ENCODE results near the gene GGT6. TPM values are rescaled to one million over a fixed set of nuclear protein-coding genes. Genes with fewer than 3 reads are reported as not detected.

Gene GGT6
- total and polyA plus RNA-seq, 3 donors from 2014 or later: 2.5 to 5.9 (median 3.8) TPM

DNA sequence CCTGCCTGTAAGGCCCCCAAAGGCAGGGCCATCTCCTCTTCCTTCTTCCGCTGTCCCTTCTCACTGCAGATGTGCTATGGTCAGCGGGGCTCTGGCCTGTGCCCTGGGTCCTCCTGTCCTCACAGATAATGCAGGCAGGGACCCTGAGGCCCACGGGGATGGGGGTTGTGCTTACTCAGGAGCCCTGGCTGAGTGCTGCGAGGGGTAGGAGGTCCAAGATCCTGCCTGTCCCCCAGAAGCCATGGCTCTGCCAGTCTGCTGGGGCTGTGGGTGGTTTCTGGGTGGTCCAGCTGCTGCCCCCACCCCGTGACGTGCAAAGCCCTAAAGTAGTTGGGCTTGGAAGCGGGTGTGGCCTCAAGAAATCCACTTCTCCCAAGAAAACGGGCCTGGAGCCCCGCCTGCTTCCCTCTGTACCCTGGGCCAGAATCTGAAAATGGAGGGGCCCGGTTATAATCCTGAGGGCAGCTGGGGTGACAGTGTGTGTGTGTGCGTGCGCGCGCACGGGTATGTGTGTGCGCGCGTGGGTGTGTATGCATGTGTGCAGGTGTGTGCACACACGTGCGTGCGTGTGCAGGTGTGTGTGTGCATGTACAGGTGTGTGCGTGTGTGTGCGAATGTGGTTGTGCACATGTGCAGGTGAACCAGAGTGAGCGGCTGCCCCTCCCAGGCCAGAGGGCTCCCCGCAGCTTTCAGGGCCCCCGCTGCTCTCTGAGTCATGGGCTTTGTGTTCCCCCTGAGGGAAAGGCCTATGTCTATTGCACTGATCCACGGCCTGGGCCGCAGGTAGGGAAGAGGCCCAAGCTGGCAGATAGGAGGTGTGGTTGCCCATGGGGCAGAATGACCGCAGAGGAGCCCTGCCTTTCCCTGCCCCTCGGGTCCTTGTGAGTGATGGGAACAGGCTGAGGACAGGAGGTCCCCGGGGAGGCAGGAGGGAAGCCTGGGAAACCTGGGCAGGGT lies 47.9 kb downstream of the GGT6 start:
- H3K4me1 ChIP-seq: peaks cover 13% of the 10 kb centered on the region
- WGBS, 2 donors: 90 to 95% methylated on average over 25 to 31 of the region's 31 CpGs
- no peak overlapping the region for H3K4me3 ChIP-seq
- DNase-seq: no peak
- H3K27me3 ChIP-seq: no peaks in the 10 kb centered on the region
- TF ChIP-seq, protein P1, sequence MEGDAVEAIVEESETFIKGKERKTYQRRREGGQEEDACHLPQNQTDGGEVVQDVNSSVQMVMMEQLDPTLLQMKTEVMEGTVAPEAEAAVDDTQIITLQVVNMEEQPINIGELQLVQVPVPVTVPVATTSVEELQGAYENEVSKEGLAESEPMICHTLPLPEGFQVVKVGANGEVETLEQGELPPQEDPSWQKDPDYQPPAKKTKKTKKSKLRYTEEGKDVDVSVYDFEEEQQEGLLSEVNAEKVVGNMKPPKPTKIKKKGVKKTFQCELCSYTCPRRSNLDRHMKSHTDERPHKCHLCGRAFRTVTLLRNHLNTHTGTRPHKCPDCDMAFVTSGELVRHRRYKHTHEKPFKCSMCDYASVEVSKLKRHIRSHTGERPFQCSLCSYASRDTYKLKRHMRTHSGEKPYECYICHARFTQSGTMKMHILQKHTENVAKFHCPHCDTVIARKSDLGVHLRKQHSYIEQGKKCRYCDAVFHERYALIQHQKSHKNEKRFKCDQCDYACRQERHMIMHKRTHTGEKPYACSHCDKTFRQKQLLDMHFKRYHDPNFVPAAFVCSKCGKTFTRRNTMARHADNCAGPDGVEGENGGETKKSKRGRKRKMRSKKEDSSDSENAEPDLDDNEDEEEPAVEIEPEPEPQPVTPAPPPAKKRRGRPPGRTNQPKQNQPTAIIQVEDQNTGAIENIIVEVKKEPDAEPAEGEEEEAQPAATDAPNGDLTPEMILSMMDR (IDR thresholded peaks at IDR 0.05): no peak
- no peak for TF ChIP-seq POLR2A (IDR thresholded peaks at IDR 0.05)
- intact Hi-C loops (cut with DNase I; ENCODE audit: low total_unique reads): no loop called here
- H3K27ac ChIP-seq: no peak overlapping the region
- H3K9me3 ChIP-seq: no peaks in the 10 kb centered on the region
- no peaks in the 10 kb centered on the region for H3K36me3 ChIP-seq (ENCODE audit: low read depth, missing control alignments)

DNA sequence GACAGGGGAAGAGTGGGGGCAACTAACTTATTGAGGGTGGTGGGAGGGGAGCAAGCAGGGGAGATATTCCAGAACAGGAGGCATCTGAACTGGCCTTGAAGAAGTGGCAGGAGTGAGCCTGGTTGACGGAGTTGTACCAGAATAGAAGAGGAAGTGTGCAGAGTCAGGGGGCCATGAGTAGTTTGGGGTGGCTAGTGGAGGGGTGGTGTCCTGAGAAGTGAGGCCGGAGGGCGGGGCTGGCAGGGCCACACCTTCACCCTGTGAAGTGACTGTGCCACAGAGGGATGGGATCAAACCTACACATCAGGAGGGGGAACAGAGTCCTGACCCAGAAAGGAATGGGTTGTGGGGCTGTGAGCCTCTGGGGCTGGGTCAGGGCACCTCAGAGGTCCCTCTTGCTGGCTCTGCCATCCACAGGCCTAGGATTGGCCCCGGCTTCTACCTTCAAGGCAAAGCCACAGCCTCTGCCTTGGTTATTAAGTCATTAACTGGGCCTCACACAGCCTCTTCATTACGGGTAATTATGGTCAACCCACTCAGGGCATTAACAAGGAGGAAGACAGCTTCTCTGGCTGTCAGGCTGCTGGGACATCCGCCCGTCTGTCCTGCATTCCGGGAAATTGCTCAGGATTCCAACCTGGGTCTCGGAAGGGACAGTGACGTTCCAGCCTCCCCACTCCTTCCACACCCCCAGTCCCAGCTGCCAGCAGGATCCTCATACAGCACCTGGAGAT lies 49.0 kb downstream of the GGT6 start:
- H3K27me3 ChIP-seq: no peaks in the 10 kb centered on the region
- WGBS, 2 donors: 77 to 92% methylated on average over 10 of the region's 10 CpGs
- DNase-seq: no peak
- intact Hi-C loops (cut with DNase I; ENCODE audit: low total_unique reads): no loop called here
- H3K27ac ChIP-seq: no peak overlapping the region
- no peak overlapping the region for H3K4me3 ChIP-seq
- H3K4me1 ChIP-seq: peaks cover 13% of the 10 kb centered on the region
- H3K36me3 ChIP-seq (ENCODE audit: low read depth, missing control alignments): no peaks in the 10 kb centered on the region
- TF ChIP-seq POLR2A (IDR thresholded peaks at IDR 0.05): no peak
- TF ChIP-seq, protein P1 (IDR thresholded peaks at IDR 0.05): no peak
- no peaks in the 10 kb centered on the region for H3K9me3 ChIP-seq

DNA sequence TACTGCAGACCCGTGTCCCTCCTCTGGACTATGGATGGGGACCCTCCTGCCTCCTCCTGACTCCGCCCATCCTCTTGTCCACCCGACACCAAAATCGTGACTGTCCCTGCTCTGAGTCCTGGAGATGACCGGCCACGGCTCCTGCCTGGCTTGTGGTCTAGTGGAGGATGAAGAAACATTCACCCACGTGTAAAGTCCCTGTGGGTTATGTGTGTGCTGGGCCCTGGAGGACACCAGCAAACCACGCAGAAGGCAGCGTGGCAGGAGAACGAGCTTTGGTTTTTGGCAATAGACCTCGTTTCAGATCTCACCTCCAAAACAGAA lies 49.8 kb downstream of the GGT6 start:
- Histone ChIP-seq H3K36me3 (ENCODE audit: low read depth, missing control alignments) (no peaks in the 10 kb centered on the region), H3K9me3 (no peaks in the 10 kb centered on the region), H3K27me3 (no peaks in the 10 kb centered on the region), H3K27ac (no peak overlapping the region), H3K4me1 (peaks cover 13% of the 10 kb centered on the region), H3K4me3 (no peak overlapping the region)
- no peak for TF ChIP-seq POLR2A (IDR thresholded peaks at IDR 0.05)
- TF ChIP-seq, protein P1 (IDR thresholded peaks at IDR 0.05): no peak
- intact Hi-C loops (cut with DNase I; ENCODE audit: low total_unique reads): no loop called here
- WGBS, 2 donors: 82 to 83% methylated on average over 11 of the region's 11 CpGs
- DNase-seq: no peak

DNA sequence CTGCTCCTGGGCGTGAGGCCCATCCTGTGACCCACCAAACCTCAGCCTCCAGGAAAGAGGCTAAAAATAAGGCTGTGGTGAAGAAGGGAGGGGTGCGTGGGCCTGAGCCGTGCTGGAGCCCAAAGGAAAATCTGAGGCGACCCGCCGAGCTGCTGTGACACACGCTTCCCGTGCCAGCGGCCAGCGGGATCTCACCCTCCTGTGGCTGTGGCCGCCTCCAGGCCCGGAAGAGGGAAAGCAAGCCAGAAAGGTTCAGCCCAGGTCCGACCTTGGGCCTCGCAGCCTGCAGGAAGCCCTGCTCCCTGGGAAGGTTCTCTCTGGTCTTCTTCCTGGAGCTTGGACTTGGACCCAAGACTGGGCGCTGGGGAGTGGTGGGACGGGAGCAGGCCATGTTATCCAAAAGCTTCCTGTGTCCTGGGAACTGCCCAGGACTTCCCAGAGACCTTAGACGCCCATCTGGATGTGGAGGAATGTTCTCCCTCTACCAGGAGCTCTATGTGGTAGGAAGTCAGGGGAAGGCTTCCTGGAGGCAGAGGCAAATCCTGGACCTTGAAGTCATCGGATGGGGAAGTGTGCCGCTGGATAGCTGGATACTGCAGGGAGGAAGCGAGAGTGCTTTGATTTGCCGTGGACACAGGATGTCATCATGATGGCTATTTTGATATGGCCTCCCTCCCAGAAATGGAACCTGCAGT lies 50.3 kb downstream of the GGT6 start:
- intact Hi-C loops (cut with DNase I; ENCODE audit: low total_unique reads): no loop called here
- TF ChIP-seq POLR2A (IDR thresholded peaks at IDR 0.05): no peak
- TF ChIP-seq, protein P1 (IDR thresholded peaks at IDR 0.05): no peak
- Histone ChIP-seq H3K27me3 (no peaks in the 10 kb centered on the region), H3K27ac (no peak overlapping the region), H3K36me3 (ENCODE audit: low read depth, missing control alignments) (no peaks in the 10 kb centered on the region), H3K9me3 (no peaks in the 10 kb centered on the region), H3K4me1 (peaks cover 13% of the 10 kb centered on the region), H3K4me3 (no peak overlapping the region)
- no peak for DNase-seq
- 71 to 85% methylated on average over 6 to 21 of the region's 21 CpGs for WGBS, 2 donors
